GM12878 (cell line): ENCODE data around the gene CNNM2. TPM values are rescaled to one million over a fixed set of nuclear protein-coding genes. Genes with fewer than 3 reads are reported as not detected.

Source experiments
- ATAC-seq: fragments of 200-7000 bp; cut with Tn5 transposase; 3 replicates; pipeline ENCODE4 v1.9.1; 2020; ENCODE audit warnings: mild to moderate bottlenecking, moderate library complexity
- BruUV-seq: library from RNA; stranded (reverse); fragments of 400-500 nt; replicated peaks from 2 replicates; lab custom pipeline; 2021; lab: Mats Ljungman, UMichigan
- CTCF ChIA-PET: fragments of 300-600 bp; sonication (Branson Sonifier 250); formaldehyde crosslinking; extraction: SDS; loops from one replicate; lab custom pipeline; 2021; ENCODE audit warnings: inconsistent platforms; lab: Yijun Ruan, JAX
- POLR2A ChIA-PET: fragments of 350-600 bp; formaldehyde crosslinking; extraction: SDS; loops from one replicate; lab custom pipeline; 2021; ENCODE audit warnings: inconsistent platforms; lab: Charles Lee
- RAD21 ChIA-PET: fragments of 300-600 bp; sonication (Branson Sonifier 250); formaldehyde crosslinking; loops from one replicate; lab custom pipeline; 2023; ENCODE audit warnings: antibody characterized with exemption; ENCODE audit not compliant: unreplicated experiment; lab: Charles Lee
- SMC1A ChIA-PET: fragments of 300-600 bp; sonication (Branson Sonifier 250); formaldehyde crosslinking; loops from one replicate; lab custom pipeline; 2023; ENCODE audit not compliant: unreplicated experiment, uncharacterized antibody; lab: Charles Lee
- DNase-seq: peaks from one replicate; pipeline ENCODE4 v3.0.0-alpha.2; 2011; ENCODE audit warnings: low read depth, low spot score
- FAIRE-seq: peaks from 3 replicates; lab custom pipeline; 2011; peaks lifted over from hg19 to GRCh38; lab: Jason Lieb, UNC
- H2AFZ ChIP-seq: 2 replicates; pipeline ENCODE4 v1.6.0; 2011; ENCODE audit warnings: low read depth, low read length, control low read depth; ENCODE audit not compliant: control insufficient read depth
- H3K27ac ChIP-seq: 2 replicates; pipeline ENCODE4 v1.5.1; 2011; ENCODE audit warnings: control low read depth; ENCODE audit not compliant: control insufficient read depth, insufficient read depth
- H3K27me3 ChIP-seq, 2 experiments: replicated peaks in 1 of 2; 2 replicates each; pipeline versions ENCODE4 v1.6.0 to v1.6.1; 2011; ENCODE audit warnings: low read length in 1 of 2; ENCODE audit not compliant: control insufficient read depth in 2 of 2, insufficient read depth in 2 of 2
- H3K36me3 ChIP-seq, 2 experiments: 2 replicates each; pipeline ENCODE4 v1.5.1; 2011; ENCODE audit warnings: low read length in 1 of 2; ENCODE audit not compliant: control insufficient read depth in 2 of 2, insufficient read depth in 2 of 2
- H3K4me1 ChIP-seq: 2 replicates; pipeline ENCODE4 v1.6.1; 2011; ENCODE audit warnings: mild to moderate bottlenecking, low read length, moderate library complexity, mixed read lengths; ENCODE audit not compliant: control insufficient read depth, insufficient read depth
- H3K4me2 ChIP-seq: 2 replicates; pipeline ENCODE4 v1.6.0; 2011; ENCODE audit warnings: control low read depth; ENCODE audit not compliant: control insufficient read depth, insufficient read depth
- H3K4me3 ChIP-seq: fragments of 200-600 bp; sonication (generic); 2 replicates; pipeline ENCODE4 v1.5.1; 2016
- H3K79me2 ChIP-seq: 2 replicates; pipeline ENCODE4 v1.6.0; 2011; ENCODE audit warnings: low read length; ENCODE audit not compliant: control insufficient read depth, insufficient read depth
- H3K9ac ChIP-seq: 2 replicates; pipeline ENCODE4 v1.8.0; 2011; ENCODE audit warnings: low read length, control low read depth, mixed read lengths; ENCODE audit not compliant: control insufficient read depth, insufficient read depth
- H3K9me3 ChIP-seq: replicated peaks from 3 replicates; pipeline ENCODE4 v1.5.1; 2011; ENCODE audit warnings: mild to moderate bottlenecking, low read length; ENCODE audit not compliant: control insufficient read depth, insufficient read depth
- H4K20me1 ChIP-seq: 2 replicates; pipeline ENCODE4 v1.6.0; 2011; ENCODE audit not compliant: control insufficient read depth, insufficient read depth
- ATF2 ChIP-seq: IDR thresholded peaks from 2 replicates; pipeline ENCODE4 v1.6.1; 2012; ENCODE audit warnings: low read length, inconsistent platforms
- BRCA1 ChIP-seq: IDR thresholded peaks from 2 replicates; pipeline ENCODE4 v1.6.1; 2011; ENCODE audit warnings: low read depth, low read length, improper control_type of control experiment
- CBFB ChIP-seq: IDR thresholded peaks from 2 replicates; pipeline ENCODE4 v1.6.1; 2016; ENCODE audit warnings: antibody characterized with exemption, low read depth
- HCFC1 ChIP-seq: fragments of 150-350 bp; IDR thresholded peaks from 2 replicates; pipeline ENCODE4 v1.6.1; 2014; ENCODE audit warnings: low read length
- HDAC2 ChIP-seq: fragments of 200-600 bp; sonication (generic); IDR thresholded peaks from 2 replicates; pipeline ENCODE4 v1.6.1; 2017
- MYB ChIP-seq: fragments of 150-350 bp; IDR thresholded peaks from 2 replicates; pipeline ENCODE4 v1.6.1; 2014; ENCODE audit warnings: mild to moderate bottlenecking, low read depth, low read length, borderline replicate concordance
- SMAD5 ChIP-seq: IDR thresholded peaks from 2 replicates; pipeline ENCODE4 v1.6.1; 2016; ENCODE audit warnings: antibody characterized with exemption, low read depth
- SRF ChIP-seq, 2 experiments: IDR thresholded peaks; 2 replicates each; pipeline ENCODE4 v1.6.1; 2011; ENCODE audit warnings: low read depth in 2 of 2, low read length in 2 of 2, mild to moderate bottlenecking in 1 of 2, moderate library complexity in 1 of 2
- STAT3 ChIP-seq: IDR thresholded peaks from 2 replicates; pipeline ENCODE4 v1.6.1; 2011; ENCODE audit warnings: low read depth, low read length, improper control_type of control experiment
- WGBS: methylation state at CpG from one replicate; pipeline ENCODE4 v1.1.6; 2016; ENCODE audit warnings: low lambda C conversion rate; ENCODE audit not compliant: insufficient replicate concordance, insufficient coverage; ENCODE audit errors: missing lambda C conversion rate; 5-methylcytosine and 5-hydroxymethylcytosine counted together
- in situ Hi-C: fragments of 300-500 bp; cut with MboI; formaldehyde crosslinking; loops from 9 replicates; pipeline ENCODE4 v1.14.3; 2018; ENCODE audit warnings: mixed read lengths
- intact Hi-C: fragments of 100-400 bp; cut with micrococcal nuclease; formaldehyde crosslinking; loops from one replicate; pipeline ENCODE4 v1.14.2; 2022; ENCODE audit not compliant: unreplicated experiment
- polyA plus RNA-seq, 11 experiments: library from polyadenylated mRNA; depleted of rRNA in 4 of 11; unstranded in 6 of 11; stranded (reverse) in 5 of 11; fragments of >200 nt; fragmentation: Nextera tagmentation in 4 of 11; fragmentation: Illumina TruSeq in 1 of 11; extraction: Ambion mirVana in 4 of 11; extraction: Trizol in 1 of 11; gene quantifications; 1 replicate in 1 of 11; 2 replicates in 10 of 11; pipeline versions ENCODE4 v1.2.1 to v1.2.3, GENCODE V29; 2011 to 2016; ENCODE audit warnings: inconsistent platforms in 2 of 11, missing spikeins in 2 of 11, low read depth in 1 of 11
- total RNA-seq, 4 experiments: library from RNA; depleted of rRNA in 3 of 4; stranded (reverse); fragments of >200 nt in 3 of 4; fragmentation: Illumina TruSeq in 1 of 4; extraction: Trizol in 1 of 4; gene quantifications; 2 replicates each; pipeline versions ENCODE4 v1.2.1 to v1.2.3, GENCODE V29; 2013 to 2021

The CNNM2 gene
- total and polyA plus RNA-seq, 10 of the 15 experiments (the other 5 are each of a cell fraction or from before 2014, with no cell fraction given): 0.18 to 7.3 (median 2.5) TPM

- Histone ChIP-seq H3K79me2 (no peaks in the 10 kb centered on the region), H3K4me2 (no peak overlapping the region), H2AFZ (no peak overlapping the region), H4K20me1 (no peaks in the 10 kb centered on the region), H3K4me1 (no peaks in the 10 kb centered on the region), H3K4me3 (no peak overlapping the region), H3K36me3 (no peaks in the 10 kb centered on the region), H3K9ac (no peak overlapping the region), H3K27ac (no peak overlapping the region), H3K27me3 (no peaks in the 10 kb centered on the region), H3K9me3 (no peaks in the 10 kb centered on the region)
- 60% methylated on average over 13 of the region's 18 CpGs for WGBS
- ChIA-PET RAD21 (no interaction called here), SMC1A (no interaction called here), CTCF (no interaction called here), POLR2A (no interaction called here)
- no TSS peak for BruUV-seq
- FAIRE-seq: no peak
- TF ChIP-seq ATF2: no peak
- TF ChIP-seq HCFC1: no peak
- no peak for TF ChIP-seq SMAD5
- TF ChIP-seq CBFB: no peak
- no peak for TF ChIP-seq STAT3
- no peak for TF ChIP-seq HDAC2
- TF ChIP-seq MYB: no peak
- TF ChIP-seq SRF (IDR thresholded peaks at IDR 0.05; ENCODE audit: low read depth in 2 of 2, low read length in 2 of 2): no peak
- no peak for TF ChIP-seq BRCA1
- intact Hi-C loops: no loop called here
- ATAC-seq: no peak
- DNase-seq: no peak
- in situ Hi-C loops: no loop called here
Measured at GRCh38 chr10:103021150-103021899, 103.2 kb downstream of the CNNM2 start.
